ENCODE data around the gene OTUD6A. TPM values are rescaled to one million over a fixed set of nuclear protein-coding genes. Genes with fewer than 3 reads are reported as not detected.

The OTUD6A gene
- total RNA-seq, 2 experiments from 2014 or later = not detected

- no peak for ATAC-seq
- Mint-ChIP-seq H3K27me3 (ENCODE audit: low read depth) (peaks cover 3% of the 10 kb centered on the region), H3K9me3 (ENCODE audit: insufficient read depth) (no peaks in the 10 kb centered on the region), H3K36me3 (ENCODE audit: low read depth) (no peaks in the 10 kb centered on the region), H3K27ac (no peak overlapping the region), H3K4me1 (ENCODE audit: low read depth) (no peaks in the 10 kb centered on the region), H3K4me3 (no peak overlapping the region)
- POLR2A ChIA-PET = no interaction called here
- CTCF ChIA-PET = no interaction called here
- DNase-seq = no peak
Observed at GRCh38 chrX:70052895-70053615, 9.2 kb upstream of the OTUD6A start.

- ChIA-PET CTCF (no interaction called here), POLR2A (no interaction called here)
- H3K4me3 Mint-ChIP-seq = no peak overlapping the region
- H3K27me3 Mint-ChIP-seq (ENCODE audit: low read depth) = peaks cover 3% of the 10 kb centered on the region
- no peak overlapping the region for H3K27ac Mint-ChIP-seq
- DNase-seq (no peak), ATAC-seq (no peak)
- no peaks in the 10 kb centered on the region for H3K9me3 Mint-ChIP-seq (ENCODE audit: insufficient read depth)
- no peaks in the 10 kb centered on the region for H3K4me1 Mint-ChIP-seq (ENCODE audit: low read depth)
- no peaks in the 10 kb centered on the region for H3K36me3 Mint-ChIP-seq (ENCODE audit: low read depth)
Observed at GRCh38 chrX:70054391-70054790, 7.9 kb upstream of the OTUD6A start.

- POLR2A ChIA-PET = no interaction called here
- H3K4me1 Mint-ChIP-seq (ENCODE audit: low read depth) = no peaks in the 10 kb centered on the region
- no peak overlapping the region for H3K4me3 Mint-ChIP-seq
- ATAC-seq (no peak), DNase-seq (no peak)
- no peaks in the 10 kb centered on the region for H3K27me3 Mint-ChIP-seq (ENCODE audit: low read depth)
- no peaks in the 10 kb centered on the region for H3K36me3 Mint-ChIP-seq (ENCODE audit: low read depth)
- H3K27ac Mint-ChIP-seq = no peak overlapping the region
- no peaks in the 10 kb centered on the region for H3K9me3 Mint-ChIP-seq (ENCODE audit: insufficient read depth)
- CTCF ChIA-PET = no interaction called here
Observed at GRCh38 chrX:70062961-70063550, 799 bp downstream of the OTUD6A start.

GRCh38 chrX:70066646-70067045 lies 4.4 kb downstream of the OTUD6A start:
- CTCF ChIA-PET = no interaction called here
- H3K4me3 Mint-ChIP-seq = no peak overlapping the region
- no peaks in the 10 kb centered on the region for H3K4me1 Mint-ChIP-seq (ENCODE audit: low read depth)
- H3K27me3 Mint-ChIP-seq (ENCODE audit: low read depth) = no peaks in the 10 kb centered on the region
- H3K36me3 Mint-ChIP-seq (ENCODE audit: low read depth) = no peaks in the 10 kb centered on the region
- POLR2A ChIA-PET = no interaction called here
- ATAC-seq (no peak), DNase-seq (no peak)
- H3K9me3 Mint-ChIP-seq (ENCODE audit: insufficient read depth) = no peaks in the 10 kb centered on the region
- H3K27ac Mint-ChIP-seq = no peak overlapping the region

- Mint-ChIP-seq H3K4me3 (no peak overlapping the region), H3K9me3 (ENCODE audit: insufficient read depth) (no peaks in the 10 kb centered on the region), H3K27me3 (ENCODE audit: low read depth) (peaks cover 4% of the 10 kb centered on the region), H3K4me1 (ENCODE audit: low read depth) (no peaks in the 10 kb centered on the region), H3K27ac (no peak overlapping the region), H3K36me3 (ENCODE audit: low read depth) (no peaks in the 10 kb centered on the region)
- POLR2A ChIA-PET = no interaction called here
- ATAC-seq = no peak
- DNase-seq = no peak
- CTCF ChIA-PET = no interaction called here
Observed at GRCh38 chrX:70079297-70079696, 17.0 kb downstream of the OTUD6A start.

GRCh38 chrX:70079870-70080269 lies 17.6 kb downstream of the OTUD6A start:
- no peak overlapping the region for H3K4me3 Mint-ChIP-seq
- CTCF ChIA-PET = interaction anchor here (1.6 kb wide), 1 partner anchor 18 kb away, joined by 5 read pairs; no protein-coding TSS in a partner anchor
- ATAC-seq = no peak
- no peaks in the 10 kb centered on the region for H3K36me3 Mint-ChIP-seq (ENCODE audit: low read depth)
- no peaks in the 10 kb centered on the region for H3K9me3 Mint-ChIP-seq (ENCODE audit: insufficient read depth)
- H3K4me1 Mint-ChIP-seq (ENCODE audit: low read depth) = no peaks in the 10 kb centered on the region
- no peak overlapping the region for H3K27ac Mint-ChIP-seq
- DNase-seq = no peak
- POLR2A ChIA-PET = no interaction called here
- H3K27me3 Mint-ChIP-seq (ENCODE audit: low read depth) = peaks cover 4% of the 10 kb centered on the region

GRCh38 chrX:70082723-70083122 lies 20.5 kb downstream of the OTUD6A start:
- Mint-ChIP-seq H3K27me3 (ENCODE audit: low read depth) (peaks cover 4% of the 10 kb centered on the region), H3K4me3 (no peak overlapping the region), H3K9me3 (ENCODE audit: insufficient read depth) (no peaks in the 10 kb centered on the region), H3K36me3 (ENCODE audit: low read depth) (no peaks in the 10 kb centered on the region), H3K4me1 (ENCODE audit: low read depth) (no peaks in the 10 kb centered on the region), H3K27ac (no peak overlapping the region)
- CTCF ChIA-PET = no interaction called here
- POLR2A ChIA-PET = no interaction called here
- DNase-seq (no peak), ATAC-seq (no peak)

- no peak overlapping the region for H3K4me3 Mint-ChIP-seq
- CTCF ChIA-PET = no interaction called here
Observed at GRCh38 chrX:70084592-70085240, 22.5 kb downstream of the OTUD6A start.

GRCh38 chrX:70087857-70088630 lies 25.8 kb downstream of the OTUD6A start:
- POLR2A ChIA-PET = no interaction called here
- H3K27ac Mint-ChIP-seq = no peak overlapping the region
- no peaks in the 10 kb centered on the region for H3K36me3 Mint-ChIP-seq (ENCODE audit: low read depth)
- CTCF ChIA-PET = interaction anchor here (1.5 kb wide), 1 partner anchor 10 kb away, joined by 3 read pairs; no protein-coding TSS in a partner anchor
- no peak for ATAC-seq
- no peaks in the 10 kb centered on the region for H3K9me3 Mint-ChIP-seq (ENCODE audit: insufficient read depth)
- H3K27me3 Mint-ChIP-seq (ENCODE audit: low read depth) = peaks cover 2% of the 10 kb centered on the region
- no peaks in the 10 kb centered on the region for H3K4me1 Mint-ChIP-seq (ENCODE audit: low read depth)
- no peak for DNase-seq
- no peak overlapping the region for H3K4me3 Mint-ChIP-seq

More at GRCh38 chrX:70084592-70085240, 22.5 kb downstream of the OTUD6A start:
- no peak overlapping the region for H3K27ac Mint-ChIP-seq
- POLR2A ChIA-PET = no interaction called here
- no peaks in the 10 kb centered on the region for H3K9me3 Mint-ChIP-seq (ENCODE audit: insufficient read depth)
- no peak for ATAC-seq
- no peaks in the 10 kb centered on the region for H3K4me1 Mint-ChIP-seq (ENCODE audit: low read depth)
- no peaks in the 10 kb centered on the region for H3K36me3 Mint-ChIP-seq (ENCODE audit: low read depth)
- H3K27me3 Mint-ChIP-seq (ENCODE audit: low read depth) = peaks cover 4% of the 10 kb centered on the region
- DNase-seq = no peak

GRCh38 chrX:70088751-70089150 lies 26.5 kb downstream of the OTUD6A start:
- no peaks in the 10 kb centered on the region for H3K4me1 Mint-ChIP-seq (ENCODE audit: low read depth)
- no peak for DNase-seq
- POLR2A ChIA-PET = no interaction called here
- H3K36me3 Mint-ChIP-seq (ENCODE audit: low read depth) = no peaks in the 10 kb centered on the region
- no peak for ATAC-seq
- no peaks in the 10 kb centered on the region for H3K9me3 Mint-ChIP-seq (ENCODE audit: insufficient read depth)
- H3K27ac Mint-ChIP-seq = no peak overlapping the region
- peaks cover 2% of the 10 kb centered on the region for H3K27me3 Mint-ChIP-seq (ENCODE audit: low read depth)
- no peak overlapping the region for H3K4me3 Mint-ChIP-seq
- CTCF ChIA-PET = no interaction called here

GRCh38 chrX:70089604-70090297 lies 27.5 kb downstream of the OTUD6A start:
- H3K27ac Mint-ChIP-seq = no peak overlapping the region
- H3K36me3 Mint-ChIP-seq (ENCODE audit: low read depth) = no peaks in the 10 kb centered on the region
- H3K27me3 Mint-ChIP-seq (ENCODE audit: low read depth) = peaks cover 2% of the 10 kb centered on the region
- ATAC-seq (no peak), DNase-seq (no peak)
- CTCF ChIA-PET = no interaction called here
- POLR2A ChIA-PET = no interaction called here
- no peaks in the 10 kb centered on the region for H3K9me3 Mint-ChIP-seq (ENCODE audit: insufficient read depth)
- no peak overlapping the region for H3K4me3 Mint-ChIP-seq
- no peaks in the 10 kb centered on the region for H3K4me1 Mint-ChIP-seq (ENCODE audit: low read depth)
